Vagina (tissue), 2 donors: ENCODE data around the gene LHPP. TPM values are rescaled to one million over a fixed set of nuclear protein-coding genes. Genes with fewer than 3 reads are reported as not detected.

Experiments used
- DNase-seq, 2 donors: peaks; one replicate each; pipeline ENCODE4 v3.0.0-alpha.2; 2017; ENCODE audit errors: extremely low spot score in 2 of 2
- H3K27ac ChIP-seq: fragments of 200-600 bp; sonication (generic); one replicate; pipeline ENCODE4 v1.5.1; 2019
- H3K27me3 ChIP-seq: fragments of 200-600 bp; sonication (generic); one replicate; pipeline ENCODE4 v1.5.1; 2019
- H3K36me3 ChIP-seq, 2 donors: fragments of 200-600 bp; sonication (generic); one replicate each; pipeline ENCODE4 v1.5.1; 2017 to 2019
- H3K4me1 ChIP-seq: fragments of 200-600 bp; sonication (generic); one replicate; pipeline ENCODE4 v1.5.1; 2019
- H3K4me3 ChIP-seq, 2 donors: fragments of 200-600 bp; sonication (generic); 1 replicate in 1 of 2; 2 replicates in 1 of 2; pipeline ENCODE4 v1.5.1; 2016 to 2019
- H3K9me3 ChIP-seq: fragments of 200-600 bp; sonication (generic); one replicate; pipeline ENCODE4 v1.5.1; 2019
- POLR2A ChIP-seq, 2 donors: fragments of 450-650 bp; IDR thresholded peaks; one replicate each; pipeline ENCODE4 v1.6.1; 2017; ENCODE audit warnings: antibody characterized with exemption in 2 of 2, mild to moderate bottlenecking in 2 of 2, moderate library complexity in 2 of 2
- POLR2AphosphoS5 ChIP-seq, 2 donors: sonication (generic); formaldehyde crosslinking; IDR thresholded peaks; one replicate each; pipeline ENCODE4 v1.9.0; 2017; ENCODE audit warnings: antibody characterized with exemption in 2 of 2, mild to moderate bottlenecking in 2 of 2, low read depth in 1 of 2; ENCODE audit not compliant: insufficient read depth in 1 of 2
- intact Hi-C: fragments of 100-400 bp; cut with DNase I; formaldehyde crosslinking; loops from one replicate; pipeline ENCODE4 v1.15.1; 2023
- total RNA-seq: library from RNA; depleted of rRNA; stranded (reverse); fragments of >200 nt; gene quantifications from one replicate; pipeline ENCODE4 v1.2.3, GENCODE V29; 2016
- TF ChIP-seq, protein P1 (sequence below), 3 experiments: fragments of 450-650 bp in 2 of 3; fragments of 200-600 bp in 1 of 3; sonication (generic) in 1 of 3; IDR thresholded peaks; one replicate each; pipeline ENCODE4 v1.5.1; 2017 to 2019; ENCODE audit warnings: antibody characterized with exemption in 3 of 3, mild to moderate bottlenecking in 2 of 3, moderate library complexity in 2 of 3

LHPP gene
- total RNA-seq, 1 donor from 2014 or later = 20.1 TPM

DNA sequence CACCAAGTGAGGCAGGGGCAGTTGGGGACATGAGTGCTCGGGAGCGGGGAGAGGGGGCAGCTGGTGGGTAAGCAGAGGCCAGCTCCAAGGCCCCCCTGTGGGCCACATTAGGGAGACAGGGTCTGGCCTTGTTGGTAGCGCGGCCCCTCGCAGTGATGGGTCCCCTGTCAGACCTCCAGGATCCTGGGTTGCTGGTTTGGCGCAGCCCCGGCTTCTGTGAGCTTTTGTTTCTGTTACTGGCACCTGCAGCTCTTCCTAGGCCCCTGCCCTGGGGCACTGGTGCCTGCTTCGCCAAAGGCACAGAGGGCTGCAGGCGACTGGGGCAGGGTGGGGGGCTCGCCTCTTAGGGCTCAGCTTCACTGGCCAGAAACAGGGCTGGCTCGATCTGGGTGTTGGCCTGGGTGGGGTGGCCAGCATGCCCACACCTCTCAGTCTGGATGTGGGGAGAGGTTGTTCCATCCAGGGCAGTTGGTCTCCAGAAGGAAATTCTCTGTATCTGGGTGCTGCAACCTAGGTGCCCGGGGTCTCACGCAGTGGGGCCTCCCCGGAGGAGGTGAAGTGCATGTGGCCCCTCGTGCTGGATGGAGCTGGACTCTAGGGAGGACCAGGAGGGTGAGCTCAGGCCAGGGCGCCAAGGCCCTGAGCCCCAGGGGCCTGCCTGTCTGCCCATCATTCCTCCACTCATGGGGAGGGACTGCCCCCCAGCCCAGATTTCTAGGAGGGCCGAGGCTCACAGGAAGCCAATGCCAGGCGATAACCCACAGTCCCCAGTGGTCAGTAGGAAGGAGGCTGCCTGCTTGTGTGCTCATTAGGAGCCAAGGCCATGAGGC lies 138.6 kb downstream of the LHPP start:
- DNase-seq = no peak
- H3K4me1 ChIP-seq = peaks cover 15% of the 10 kb centered on the region
- H3K36me3 ChIP-seq = no peaks in the 10 kb centered on the region
- TF ChIP-seq POLR2AphosphoS5 (IDR thresholded peaks at IDR 0.05; ENCODE audit: insufficient read depth in 1 of 2, low read depth in 1 of 2) = no peak
- no peak for TF ChIP-seq POLR2A (IDR thresholded peaks at IDR 0.05)
- TF ChIP-seq, protein P1, sequence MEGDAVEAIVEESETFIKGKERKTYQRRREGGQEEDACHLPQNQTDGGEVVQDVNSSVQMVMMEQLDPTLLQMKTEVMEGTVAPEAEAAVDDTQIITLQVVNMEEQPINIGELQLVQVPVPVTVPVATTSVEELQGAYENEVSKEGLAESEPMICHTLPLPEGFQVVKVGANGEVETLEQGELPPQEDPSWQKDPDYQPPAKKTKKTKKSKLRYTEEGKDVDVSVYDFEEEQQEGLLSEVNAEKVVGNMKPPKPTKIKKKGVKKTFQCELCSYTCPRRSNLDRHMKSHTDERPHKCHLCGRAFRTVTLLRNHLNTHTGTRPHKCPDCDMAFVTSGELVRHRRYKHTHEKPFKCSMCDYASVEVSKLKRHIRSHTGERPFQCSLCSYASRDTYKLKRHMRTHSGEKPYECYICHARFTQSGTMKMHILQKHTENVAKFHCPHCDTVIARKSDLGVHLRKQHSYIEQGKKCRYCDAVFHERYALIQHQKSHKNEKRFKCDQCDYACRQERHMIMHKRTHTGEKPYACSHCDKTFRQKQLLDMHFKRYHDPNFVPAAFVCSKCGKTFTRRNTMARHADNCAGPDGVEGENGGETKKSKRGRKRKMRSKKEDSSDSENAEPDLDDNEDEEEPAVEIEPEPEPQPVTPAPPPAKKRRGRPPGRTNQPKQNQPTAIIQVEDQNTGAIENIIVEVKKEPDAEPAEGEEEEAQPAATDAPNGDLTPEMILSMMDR (IDR thresholded peaks at IDR 0.05) = no peak
- no peak overlapping the region for H3K4me3 ChIP-seq
- intact Hi-C loops = no loop called here
- H3K9me3 ChIP-seq = no peaks in the 10 kb centered on the region
- H3K27ac ChIP-seq = no peak overlapping the region
- no peaks in the 10 kb centered on the region for H3K27me3 ChIP-seq

DNA sequence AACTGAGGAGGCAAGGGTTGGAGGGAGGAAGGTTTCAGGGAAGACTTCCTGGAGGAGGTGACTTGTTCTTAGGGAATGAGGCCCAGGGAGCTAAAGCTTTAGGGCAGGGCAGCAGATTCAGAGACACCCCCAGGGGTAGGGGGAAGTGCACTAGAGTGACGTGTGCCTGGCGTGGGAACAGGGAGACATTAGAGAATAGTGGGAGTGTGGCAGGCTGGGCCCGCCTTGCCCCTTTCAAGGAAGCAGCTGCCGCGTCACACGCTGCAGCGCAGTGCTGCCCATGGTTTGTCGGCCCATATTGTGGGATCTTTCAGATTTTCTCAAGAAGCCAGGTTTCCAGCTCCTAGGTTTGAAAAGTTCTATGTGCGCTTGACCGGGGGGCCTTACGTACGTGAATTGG lies 139.4 kb downstream of the LHPP start:
- Histone ChIP-seq H3K36me3 (no peaks in the 10 kb centered on the region), H3K27me3 (no peaks in the 10 kb centered on the region), H3K27ac (no peak overlapping the region), H3K9me3 (no peaks in the 10 kb centered on the region), H3K4me3 (no peak overlapping the region), H3K4me1 (peaks cover 15% of the 10 kb centered on the region)
- intact Hi-C loops = no loop called here
- TF ChIP-seq POLR2A (IDR thresholded peaks at IDR 0.05) (no peak), POLR2AphosphoS5 (IDR thresholded peaks at IDR 0.05; ENCODE audit: insufficient read depth in 1 of 2, low read depth in 1 of 2) (no peak)
- TF ChIP-seq, protein P1 (IDR thresholded peaks at IDR 0.05) = no peak
- no peak for DNase-seq

DNA sequence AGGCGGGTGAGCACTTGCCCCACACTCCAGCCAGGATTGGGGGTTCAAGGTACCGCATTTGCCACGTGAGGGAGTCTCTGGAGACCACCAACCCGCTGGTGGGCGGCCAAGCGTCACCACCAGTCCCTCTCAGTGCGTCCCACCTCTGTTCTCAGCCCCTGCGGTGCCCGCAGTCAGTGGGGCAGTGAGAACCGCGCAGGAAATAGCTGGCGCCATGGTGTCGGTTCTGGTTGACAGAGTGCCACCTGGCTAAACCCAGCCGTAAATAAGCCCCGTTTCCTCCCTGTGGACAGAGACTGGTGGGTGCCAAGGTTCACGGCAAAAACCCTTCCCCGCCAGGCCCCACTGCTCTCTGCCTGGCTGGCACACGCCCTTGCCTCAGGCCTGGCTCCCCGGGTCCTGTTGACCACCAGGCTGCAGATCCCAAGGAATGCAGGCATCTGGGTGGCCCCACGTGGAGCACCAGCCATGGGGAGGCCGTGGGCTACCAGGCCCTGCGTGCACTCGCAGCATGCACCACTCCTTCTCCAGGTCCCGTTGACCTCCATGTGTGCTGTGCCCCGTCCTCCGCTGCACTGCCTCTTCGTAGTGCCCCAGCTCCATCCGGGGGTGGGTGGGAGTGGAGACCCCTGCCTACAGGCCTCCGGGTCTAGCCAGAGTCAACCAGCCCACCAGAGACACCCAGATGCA lies 140.0 kb downstream of the LHPP start:
- intact Hi-C loops = no loop called here
- no peaks in the 10 kb centered on the region for H3K9me3 ChIP-seq
- no peak for DNase-seq
- H3K27ac ChIP-seq = no peak overlapping the region
- no peaks in the 10 kb centered on the region for H3K27me3 ChIP-seq
- no peak overlapping the region for H3K4me3 ChIP-seq
- H3K4me1 ChIP-seq = peaks cover 15% of the 10 kb centered on the region
- H3K36me3 ChIP-seq = no peaks in the 10 kb centered on the region
- TF ChIP-seq POLR2A (IDR thresholded peaks at IDR 0.05) = no peak

DNA sequence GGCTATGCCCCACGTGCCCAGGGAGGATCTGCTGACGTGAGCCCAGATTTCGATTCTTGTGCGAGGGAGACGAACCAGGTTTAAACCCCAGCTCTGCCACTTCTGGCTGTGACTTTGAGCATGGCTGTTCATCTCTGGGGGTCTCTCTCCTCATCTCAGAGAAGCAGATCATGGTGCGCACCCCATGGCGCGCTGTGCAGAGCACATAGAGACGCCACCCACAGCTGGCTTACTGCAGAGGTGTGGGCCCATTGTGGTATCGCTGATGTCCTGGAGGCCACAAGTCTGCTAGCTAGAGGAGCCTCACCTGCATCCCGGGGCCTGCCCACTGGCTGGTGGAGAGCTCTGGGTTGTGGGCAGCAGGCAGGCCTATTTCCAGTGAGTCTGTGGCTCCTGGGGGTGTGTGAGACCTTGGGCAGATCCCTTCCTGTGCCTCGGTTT lies 140.5 kb downstream of the LHPP start:
- H3K36me3 ChIP-seq = no peaks in the 10 kb centered on the region
- TF ChIP-seq, protein P1 (IDR thresholded peaks at IDR 0.05) = no peak
- TF ChIP-seq POLR2A (IDR thresholded peaks at IDR 0.05) (no peak), POLR2AphosphoS5 (IDR thresholded peaks at IDR 0.05; ENCODE audit: insufficient read depth in 1 of 2, low read depth in 1 of 2) (no peak)
- intact Hi-C loops = no loop called here

DNA sequence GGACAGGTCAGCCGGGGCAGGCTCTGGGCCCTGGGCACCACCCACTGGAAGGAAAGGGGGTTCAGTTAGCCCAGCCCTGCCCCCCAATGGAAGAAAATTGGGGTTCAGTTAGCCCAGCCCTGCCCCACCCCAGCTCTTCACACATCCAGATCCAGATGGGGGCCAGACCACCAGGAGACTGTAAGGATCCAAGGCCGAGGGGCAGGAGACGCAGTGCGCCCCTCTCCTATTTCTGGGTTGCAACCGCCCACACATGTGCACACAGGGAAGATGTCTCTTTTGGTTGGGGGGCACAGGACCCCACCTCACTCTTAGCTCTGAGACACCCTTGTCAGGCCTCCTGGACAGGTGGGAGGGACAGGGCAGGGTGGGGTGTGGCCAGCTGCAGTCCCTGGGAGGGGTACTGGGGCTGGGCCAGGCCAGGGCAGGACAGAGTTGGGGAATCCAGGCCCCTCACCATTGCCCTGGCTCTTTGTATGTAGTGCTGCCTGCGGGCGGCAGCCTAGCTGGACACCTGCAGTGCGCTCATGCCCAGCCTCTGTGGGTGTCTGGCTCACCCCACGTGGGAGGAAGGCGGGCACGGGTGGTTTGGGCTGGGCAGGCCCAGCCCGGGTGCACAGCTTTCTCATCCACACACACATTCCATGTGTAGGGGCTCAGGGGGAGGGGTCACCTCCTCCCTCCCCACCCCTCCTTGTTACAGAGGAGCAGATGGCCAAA lies 141.2 kb downstream of the LHPP start:
- intact Hi-C loops = no loop called here
- H3K27ac ChIP-seq = no peak overlapping the region
- no peak for DNase-seq
- no peaks in the 10 kb centered on the region for H3K9me3 ChIP-seq
- no peaks in the 10 kb centered on the region for H3K27me3 ChIP-seq
- H3K4me3 ChIP-seq = no peak overlapping the region
- H3K36me3 ChIP-seq = no peaks in the 10 kb centered on the region
- TF ChIP-seq POLR2AphosphoS5 (IDR thresholded peaks at IDR 0.05; ENCODE audit: insufficient read depth in 1 of 2, low read depth in 1 of 2) (no peak), POLR2A (IDR thresholded peaks at IDR 0.05) (no peak)
- TF ChIP-seq, protein P1 (IDR thresholded peaks at IDR 0.05) = no peak
- peaks cover 8% of the 10 kb centered on the region for H3K4me1 ChIP-seq

More for the DNA sequence above, 140.5 kb downstream of the LHPP start:
- H3K4me1 ChIP-seq = peaks cover 15% of the 10 kb centered on the region
- DNase-seq = no peak
- no peaks in the 10 kb centered on the region for H3K27me3 ChIP-seq
- no peak overlapping the region for H3K4me3 ChIP-seq
- no peak overlapping the region for H3K27ac ChIP-seq
- no peaks in the 10 kb centered on the region for H3K9me3 ChIP-seq
